Muscle of leg (tissue), 11 donors: ENCODE measurements around the gene RHOBTB3. TPM values are rescaled to one million over a fixed set of nuclear protein-coding genes. Genes with fewer than 3 reads are reported as not detected.
"Not testable (repeated sequence)": the region's sequence is repeated elsewhere in the genome, so short reads cannot be mapped to it uniquely, and the experiment has no call there.

ENCODE experiments used
- DNase-seq: peaks from one replicate; pipeline ENCODE4 v3.0.0; 2013
- H3K27ac ChIP-seq: one replicate; pipeline ENCODE4 v1.5.1; 2013; ENCODE audit warnings: mild to moderate bottlenecking, low read length, control low read depth
- H3K27me3 ChIP-seq: one replicate; pipeline ENCODE4 v1.6.1; 2013; ENCODE audit warnings: low read length; ENCODE audit not compliant: control insufficient read depth, insufficient read depth
- H3K36me3 ChIP-seq: one replicate; pipeline ENCODE4 v1.6.1; 2013; ENCODE audit warnings: low read length; ENCODE audit not compliant: control insufficient read depth, insufficient read depth
- H3K4me1 ChIP-seq: one replicate; pipeline ENCODE4 v1.6.1; 2013; ENCODE audit warnings: low read length; ENCODE audit not compliant: control insufficient read depth, insufficient read depth
- H3K4me3 ChIP-seq: one replicate; pipeline ENCODE4 v1.5.1; 2013; ENCODE audit warnings: low read length, control low read depth
- H3K9me3 ChIP-seq: replicated peaks from 2 replicates; pipeline ENCODE4 v1.6.1; 2013; ENCODE audit warnings: low read depth, low read length; ENCODE audit not compliant: control insufficient read depth
- WGBS: methylation state at CpG from one replicate; pipeline ENCODE4 v1.1.5; 2013; ENCODE audit warnings: missing lambda C conversion rate; ENCODE audit not compliant: insufficient coverage; 5-methylcytosine and 5-hydroxymethylcytosine counted together
- polyA plus RNA-seq, 8 donors: library from polyadenylated mRNA; unstranded; fragments of 120-200 nt; gene quantifications; one replicate each; pipeline versions ENCODE4 v1.2.1 to v1.2.3, GENCODE V29; 2013; ENCODE audit warnings: inconsistent platforms in 1 of 8, low replicate concordance in 1 of 8; ENCODE audit not compliant: insufficient read length in 8 of 8, insufficient read depth in 1 of 8
- total RNA-seq: library from RNA; stranded (reverse); fragments of 120-200 nt; gene quantifications from one replicate; pipeline ENCODE4 v1.2.4, GENCODE V29; 2013

The RHOBTB3 gene
- total and polyA plus RNA-seq, 9 donors, result 63.6 to 153 (median 91.2) TPM

- H3K9me3 ChIP-seq, result no peaks in the 10 kb centered on the region
- H3K27me3 ChIP-seq, result no peaks in the 10 kb centered on the region
- DNase-seq, result no peak
- no peaks in the 10 kb centered on the region for H3K36me3 ChIP-seq
- H3K27ac ChIP-seq, result no peak overlapping the region
- H3K4me3 ChIP-seq, result no peak overlapping the region
- no CpG with 5 or more reads among the region's 1 CpG for WGBS
- no peaks in the 10 kb centered on the region for H3K4me1 ChIP-seq
Observed at GRCh38 chr5:95699337-95699736, 31.8 kb upstream of the RHOBTB3 start.

GRCh38 chr5:95701074-95701473, 30.1 kb upstream of the RHOBTB3 start:
- Histone ChIP-seq H3K27me3 (no peaks in the 10 kb centered on the region), H3K4me3 (no peak overlapping the region), H3K9me3 (no peaks in the 10 kb centered on the region), H3K27ac (no peak overlapping the region), H3K36me3 (no peaks in the 10 kb centered on the region), H3K4me1 (no peaks in the 10 kb centered on the region)
- DNase-seq, result no peak

GRCh38 chr5:95704150-95704549, 27.0 kb upstream of the RHOBTB3 start:
- no CpG with 5 or more reads among the region's 1 CpG for WGBS
- Histone ChIP-seq H3K9me3 (no peaks in the 10 kb centered on the region), H3K27me3 (no peaks in the 10 kb centered on the region), H3K4me1 (no peaks in the 10 kb centered on the region), H3K36me3 (no peaks in the 10 kb centered on the region), H3K4me3 (no peak overlapping the region), H3K27ac (no peak overlapping the region)
- no peak for DNase-seq

- not testable (repeated sequence) for H3K9me3 ChIP-seq, DNase-seq, H3K4me3 ChIP-seq, H3K27me3 ChIP-seq, H3K36me3 ChIP-seq, H3K27ac ChIP-seq
- peaks cover 10% of the 10 kb centered on the region for H3K4me1 ChIP-seq
- no CpG with 5 or more reads among the region's 5 CpGs for WGBS
Observed at GRCh38 chr5:95706196-95706595, 24.9 kb upstream of the RHOBTB3 start.

GRCh38 chr5:95707055-95707454, 24.1 kb upstream of the RHOBTB3 start:
- Histone ChIP-seq H3K27ac (no peak overlapping the region), H3K4me1 (peaks cover 10% of the 10 kb centered on the region), H3K9me3 (no peaks in the 10 kb centered on the region), H3K27me3 (no peaks in the 10 kb centered on the region), H3K36me3 (no peaks in the 10 kb centered on the region), H3K4me3 (no peak overlapping the region)
- DNase-seq, result no peak
- 85% methylated on average over 2 of the region's 9 CpGs for WGBS

GRCh38 chr5:95707534-95708188, 23.5 kb upstream of the RHOBTB3 start:
- not testable (repeated sequence) for H3K27me3 ChIP-seq, H3K9me3 ChIP-seq
- 54% methylated on average over 5 of the region's 8 CpGs for WGBS

GRCh38 chr5:95708876-95709275, 22.3 kb upstream of the RHOBTB3 start:
- H3K36me3 ChIP-seq, result no peaks in the 10 kb centered on the region
- no peaks in the 10 kb centered on the region for H3K9me3 ChIP-seq
- no peaks in the 10 kb centered on the region for H3K27me3 ChIP-seq
- H3K27ac ChIP-seq, result no peak overlapping the region
- H3K4me3 ChIP-seq, result no peak overlapping the region
- WGBS, result 83% methylated on average over 1 of the region's 7 CpGs
- DNase-seq, result no peak
- H3K4me1 ChIP-seq, result peaks cover 10% of the 10 kb centered on the region

More at GRCh38 chr5:95707534-95708188, 23.5 kb upstream of the RHOBTB3 start:
- H3K36me3 ChIP-seq, DNase-seq, H3K27ac ChIP-seq, H3K4me3 ChIP-seq: not testable (repeated sequence)
- H3K4me1 ChIP-seq, result peaks cover 10% of the 10 kb centered on the region

GRCh38 chr5:95709967-95710650, 21.0 kb upstream of the RHOBTB3 start:
- no peaks in the 10 kb centered on the region for H3K9me3 ChIP-seq
- no peak overlapping the region for H3K27ac ChIP-seq
- H3K36me3 ChIP-seq, result no peaks in the 10 kb centered on the region
- H3K4me3 ChIP-seq, result no peak overlapping the region
- DNase-seq, result peak; percentile 48
- H3K4me1 ChIP-seq, result peaks cover 10% of the 10 kb centered on the region
- WGBS, result 39% methylated on average over 10 of the region's 15 CpGs
- no peaks in the 10 kb centered on the region for H3K27me3 ChIP-seq

GRCh38 chr5:95710651-95711500, 20.3 kb upstream of the RHOBTB3 start:
- not testable (repeated sequence) for H3K27ac ChIP-seq, H3K27me3 ChIP-seq, DNase-seq, H3K36me3 ChIP-seq, H3K4me3 ChIP-seq, H3K9me3 ChIP-seq
- whole genome bisulfite sequencing, result 29% methylated on average over 15 of the region's 23 CpGs
- peaks cover 10% of the 10 kb centered on the region for H3K4me1 ChIP-seq
